K562 (cell line): ENCODE results near the gene RAP1GDS1. TPM values are rescaled to one million over a fixed set of nuclear protein-coding genes. Genes with fewer than 3 reads are reported as not detected.

ENCODE experiments used
- ATAC-seq: fragments of 200-7000 bp; cut with Tn5 transposase; 3 replicates; pipeline ENCODE4 v1.9.1; 2020; ENCODE audit warnings: moderate library complexity
- BruUV-seq: library from RNA; stranded (reverse); fragments of 400-500 nt; replicated peaks from 2 replicates; lab custom pipeline; 2021; lab: Mats Ljungman, UMichigan
- CTCF ChIA-PET: fragments of 300-600 bp; formaldehyde crosslinking; extraction: SDS; loops from one replicate; lab custom pipeline; 2021; ENCODE audit warnings: low intra/inter-chr PET ratio; lab: Yijun Ruan, JAX
- POLR2A ChIA-PET: fragments of 300-600, 350-650 bp; sonication (Branson Sonifier 250); formaldehyde crosslinking; extraction: SDS; loops from one replicate; lab custom pipeline; 2021; ENCODE audit warnings: antibody characterized with exemption, inconsistent platforms; lab: Yijun Ruan, JAX
- DNase-seq, 4 experiments: peaks; one replicate each; pipeline versions ENCODE4 v3.0.0 to v3.0.0-alpha.2; 2011 to 2018; ENCODE audit warnings: low spot score in 3 of 4, mixed read lengths in 3 of 4; ENCODE audit errors: extremely low read depth in 1 of 4
- FAIRE-seq: peaks from 2 replicates; lab custom pipeline; 2011; peaks lifted over from hg19 to GRCh38; lab: Jason Lieb, UNC
- H2AFZ ChIP-seq: 2 replicates; pipeline ENCODE4 v1.6.0; 2011; ENCODE audit warnings: low read depth, low read length, control low read depth, inconsistent platforms
- H3K27ac ChIP-seq: fragments of 200-600 bp; 3 replicates; pipeline ENCODE4 v1.8.0; 2011; ENCODE audit warnings: low read depth, mild to moderate bottlenecking, control low read depth, inconsistent platforms, low read length, moderate library complexity, mixed read lengths; ENCODE audit errors: extremely low read depth
- H3K27me3 ChIP-seq, 2 experiments: fragments of 300-600 bp in 1 of 2; 2 replicates in 1 of 2; 3 replicates in 1 of 2; pipeline versions ENCODE4 v1.6.0 to v1.8.0; 2011; ENCODE audit warnings: inconsistent platforms in 2 of 2, low read length in 2 of 2, mild to moderate bottlenecking in 1 of 2, mixed read lengths in 1 of 2, moderate library complexity in 1 of 2; ENCODE audit not compliant: control insufficient read depth in 2 of 2, insufficient read depth in 2 of 2
- H3K36me3 ChIP-seq: fragments of 300-600 bp; 3 replicates; pipeline ENCODE4 v1.8.0; 2011; ENCODE audit warnings: mild to moderate bottlenecking, low read length, inconsistent platforms; ENCODE audit not compliant: control insufficient read depth, insufficient read depth
- H3K4me1 ChIP-seq, 2 experiments: fragments of 200-600 bp in 1 of 2; replicated peaks in 1 of 2; 2 replicates in 1 of 2; 3 replicates in 1 of 2; pipeline versions ENCODE4 v1.5.1 to v1.8.0; 2011; ENCODE audit warnings: inconsistent platforms in 2 of 2, low read length in 2 of 2, mild to moderate bottlenecking in 1 of 2, mixed read lengths in 1 of 2, moderate library complexity in 1 of 2; ENCODE audit not compliant: control insufficient read depth in 2 of 2, insufficient read depth in 2 of 2
- H3K4me2 ChIP-seq: 2 replicates; pipeline ENCODE4 v1.6.1; 2011; ENCODE audit warnings: low read length, control low read depth, inconsistent platforms, mixed read lengths; ENCODE audit not compliant: insufficient read depth
- H3K4me3 ChIP-seq: fragments of 200-600 bp; sonication (generic), shearing (Covaris generic); 2 replicates; pipeline ENCODE4 v1.5.1; 2016; ENCODE audit warnings: control low read depth, inconsistent platforms
- H3K79me2 ChIP-seq: fragments of 200-600 bp; 3 replicates; pipeline ENCODE4 v1.8.0; 2011; ENCODE audit warnings: low read length, inconsistent platforms; ENCODE audit not compliant: control insufficient read depth, insufficient read depth
- H3K9ac ChIP-seq, 2 experiments: 2 replicates each; pipeline versions ENCODE4 v1.6.0 to v1.6.1; 2011; ENCODE audit warnings: low read depth in 2 of 2, low read length in 2 of 2, control low read depth in 1 of 2, inconsistent platforms in 1 of 2, mild to moderate bottlenecking in 1 of 2, mixed read lengths in 1 of 2; ENCODE audit not compliant: insufficient read depth in 1 of 2
- H3K9me1 ChIP-seq: one replicate; pipeline ENCODE4 v1.6.0; 2011; ENCODE audit warnings: inconsistent platforms, mild to moderate bottlenecking, low read length, moderate library complexity; ENCODE audit not compliant: control insufficient read depth, insufficient read depth
- H3K9me3 ChIP-seq: replicated peaks from 2 replicates; pipeline ENCODE4 v1.5.1; 2011; ENCODE audit warnings: low read depth, low read length, inconsistent platforms; ENCODE audit not compliant: control insufficient read depth, insufficient read depth
- H4K20me1 ChIP-seq: replicated peaks from 2 replicates; pipeline ENCODE4 v1.6.1; 2011; ENCODE audit warnings: low read length, inconsistent platforms, mixed read lengths; ENCODE audit not compliant: control insufficient read depth, insufficient read depth
- BHLHE40 ChIP-seq: IDR thresholded peaks from 2 replicates; pipeline ENCODE4 v1.6.1; 2011; ENCODE audit warnings: low read length, improper control_type of control experiment
- CBFA2T2 ChIP-seq: fragments of 450-650 bp; conservative IDR thresholded peaks from 2 replicates; pipeline ENCODE4 v1.6.1; 2017; ENCODE audit warnings: mild to moderate bottlenecking
- CCNT2 ChIP-seq: IDR thresholded peaks from 2 replicates; pipeline ENCODE4 v1.6.1; 2011; ENCODE audit warnings: borderline replicate concordance, low read depth, mild to moderate bottlenecking, moderate library complexity, mixed read lengths, low read length; ENCODE audit not compliant: insufficient read length; ENCODE audit errors: extremely low read depth
- EWSR1 ChIP-seq: fragments of 450-650 bp; IDR thresholded peaks from 2 replicates; pipeline ENCODE4 v1.6.1; 2018; ENCODE audit warnings: borderline replicate concordance, mild to moderate bottlenecking, low read depth, moderate library complexity; ENCODE audit not compliant: partially characterized antibody
- GABPA ChIP-seq: fragments of 200-800 bp; sonication (Bioruptor generic); conservative IDR thresholded peaks from 2 replicates; pipeline ENCODE4 v1.6.1; 2016; ENCODE audit warnings: low read depth, missing genetic modification characterization, missing compliant biosample characterization
- HOXB6 ChIP-seq: fragments of 250-450 bp; sonication (Bioruptor Pico); IDR thresholded peaks from 2 replicates; pipeline ENCODE4 v1.5.1; 2022; ENCODE audit warnings: mild to moderate bottlenecking, borderline replicate concordance
- JUNB ChIP-seq: fragments of 450-650 bp; formaldehyde crosslinking; conservative IDR thresholded peaks from 2 replicates; pipeline ENCODE4 v1.4.0; 2020; ENCODE audit warnings: mild to moderate bottlenecking
- LEF1 ChIP-seq: fragments of 450-650 bp; IDR thresholded peaks from 2 replicates; pipeline ENCODE4 v1.6.1; 2016; ENCODE audit warnings: mild to moderate bottlenecking
- MCM5 ChIP-seq: fragments of 450-650 bp; IDR thresholded peaks from 2 replicates; pipeline ENCODE4 v1.6.1; 2016; ENCODE audit warnings: low read depth
- NRF1 ChIP-seq, 2 experiments: fragments of 450-650 bp; IDR thresholded peaks in 1 of 2; conservative IDR thresholded peaks in 1 of 2; 2 replicates each; pipeline ENCODE4 v1.6.1; 2014; ENCODE audit warnings: mild to moderate bottlenecking in 2 of 2
- SMARCB1 ChIP-seq: IDR thresholded peaks from 2 replicates; pipeline ENCODE4 v1.6.1; 2011; ENCODE audit warnings: improper control_type of control experiment, low read depth; ENCODE audit not compliant: insufficient read length
- XRCC3 ChIP-seq: fragments of 450-650 bp; IDR thresholded peaks from 2 replicates; pipeline ENCODE4 v1.6.1; 2017; ENCODE audit warnings: mild to moderate bottlenecking, moderate library complexity
- ZFPM2 ChIP-seq: fragments of 250-450 bp; sonication (Bioruptor Pico); IDR thresholded peaks from 2 replicates; pipeline ENCODE4 v1.5.1; 2022; ENCODE audit warnings: mild to moderate bottlenecking
- ZNF274 ChIP-seq: IDR thresholded peaks from 2 replicates; pipeline ENCODE4 v1.6.1; 2011; ENCODE audit warnings: low read depth, mild to moderate bottlenecking, low read length, moderate library complexity, borderline replicate concordance
- ZNF3 ChIP-seq: fragments of 250-450 bp; sonication (Bioruptor Pico); IDR thresholded peaks from 2 replicates; pipeline ENCODE4 v1.5.0; 2021; ENCODE audit warnings: mild to moderate bottlenecking, moderate library complexity
- WGBS: fragments of 100-300 bp; shearing (Covaris generic); methylation state at CpG from one replicate; pipeline ENCODE4 v1.1.6; 2016; ENCODE audit warnings: low coverage, mixed read lengths; ENCODE audit not compliant: insufficient coverage; ENCODE audit errors: missing lambda C conversion rate; 5-methylcytosine and 5-hydroxymethylcytosine counted together
- in situ Hi-C: fragments of 300-500 bp; cut with MboI; formaldehyde crosslinking; loops from 4 replicates; pipeline ENCODE4 v1.15.0; 2018; ENCODE audit warnings: inconsistent platforms, mixed read lengths
- intact Hi-C: fragments of 100-400 bp; cut with micrococcal nuclease; formaldehyde crosslinking; loops from 2 replicates; pipeline ENCODE4 v1.14.2; 2022
- polyA plus RNA-seq, 8 experiments: library from polyadenylated mRNA; depleted of rRNA in 4 of 8; stranded (reverse) in 5 of 8; unstranded in 3 of 8; fragments of >200 nt; fragmentation: Nextera tagmentation in 2 of 8; fragmentation: Illumina TruSeq in 1 of 8; extraction: Ambion mirVana in 2 of 8; extraction: Trizol in 1 of 8; gene quantifications; 2 replicates each; pipeline versions ENCODE4 v1.2.1 to v1.2.3, GENCODE V29; 2011 to 2014; ENCODE audit warnings: inconsistent platforms in 1 of 8, missing spikeins in 1 of 8
- total RNA-seq, 7 experiments: library from RNA; depleted of rRNA in 6 of 7; stranded (reverse); fragments of >200 nt in 6 of 7; fragmentation: Illumina TruSeq in 2 of 7; extraction: Trizol in 2 of 7; gene quantifications; 2 replicates each; pipeline versions ENCODE4 v1.2.1 to v1.2.3, GENCODE V29; 2011 to 2021; ENCODE audit warnings: low replicate concordance in 1 of 7
- TF ChIP-seq, protein P1 (sequence below): fragments of 250-450 bp; sonication (Bioruptor Pico); IDR thresholded peaks from 2 replicates; pipeline ENCODE4 v1.8.0; 2022; ENCODE audit warnings: moderate library complexity, mild to moderate bottlenecking, inconsistent platforms

RAP1GDS1 gene
- total and polyA plus RNA-seq, 9 of the 15 experiments (the other 6 are each of a cell fraction or from before 2014, with no cell fraction given): 27.2 to 55.6 (median 31.5) TPM

DNA sequence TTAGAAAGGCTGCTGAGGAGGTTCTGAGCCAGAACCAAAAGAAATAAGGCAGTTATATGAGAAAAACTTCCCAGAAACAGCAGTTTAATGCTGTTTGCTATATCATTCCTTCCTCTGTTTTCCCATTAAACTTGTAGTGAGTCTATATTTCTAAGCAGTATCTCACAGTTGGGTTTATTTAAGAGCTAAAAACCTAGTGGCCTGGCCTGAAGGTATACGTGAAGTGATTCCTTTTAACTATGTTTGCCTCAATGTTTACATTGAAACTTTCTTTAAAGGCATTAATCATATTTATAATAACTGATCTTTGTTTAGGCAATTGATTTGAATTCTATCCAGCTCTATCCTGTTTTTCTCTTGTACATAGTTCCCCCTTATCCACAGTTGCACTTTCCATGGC lies 19.1 kb upstream of the RAP1GDS1 start:
- DNase-seq (no peak), ATAC-seq (no peak), FAIRE-seq (no peak)
- Histone ChIP-seq H4K20me1 (no peaks in the 10 kb centered on the region), H3K79me2 (no peaks in the 10 kb centered on the region), H3K36me3 (no peaks in the 10 kb centered on the region), H3K27ac (no peak overlapping the region), H3K9me3 (no peaks in the 10 kb centered on the region), H3K27me3 (peaks cover 9 to 18% of the 10 kb centered on the region in 2 experiments), H3K9ac (no peak overlapping the region), H2AFZ (no peak overlapping the region), H3K4me3 (no peak overlapping the region), H3K9me1 (no peaks in the 10 kb centered on the region), H3K4me1 (no peaks in the 10 kb centered on the region), H3K4me2 (no peak overlapping the region)
- BruUV-seq: no TSS peak
- POLR2A ChIA-PET: no interaction called here
- WGBS: 0% methylated on average over 1 of the region's 1 CpG
- TF ChIP-seq BHLHE40: no peak
- TF ChIP-seq MCM5: no peak
- TF ChIP-seq ZFPM2 (CRISPR knock-in tag): no peak
- TF ChIP-seq, all 486 proteins: peak for 0
- intact Hi-C loops: no loop called here
- CTCF ChIA-PET: no interaction called here
- in situ Hi-C loops: no loop called here

GRCh38 chr4:98242538-98242937 lies 18.6 kb upstream of the RAP1GDS1 start:
- Histone ChIP-seq H3K9me3 (no peaks in the 10 kb centered on the region), H3K27me3 (peaks cover 9 to 18% of the 10 kb centered on the region in 2 experiments), H3K4me3 (no peak overlapping the region), H3K9ac (no peak overlapping the region), H2AFZ (no peak overlapping the region), H3K27ac (no peak overlapping the region), H3K4me2 (no peak overlapping the region), H3K4me1 (no peaks in the 10 kb centered on the region), H4K20me1 (no peaks in the 10 kb centered on the region), H3K9me1 (no peaks in the 10 kb centered on the region), H3K79me2 (no peaks in the 10 kb centered on the region), H3K36me3 (no peaks in the 10 kb centered on the region)
- WGBS: 0% methylated on average over 2 of the region's 2 CpGs
- no TSS peak for BruUV-seq
- intact Hi-C loops (no loop called here), in situ Hi-C loops (no loop called here)
- no peak for DNase-seq
- ATAC-seq: no peak
- FAIRE-seq: no peak
- POLR2A ChIA-PET: no interaction called here
- CTCF ChIA-PET: no interaction called here
- TF ChIP-seq SMARCB1: no peak
- TF ChIP-seq CCNT2: no peak
- no peak for TF ChIP-seq JUNB
- no peak for TF ChIP-seq ZNF274
- no peak for TF ChIP-seq MCM5
- TF ChIP-seq, protein P1, sequence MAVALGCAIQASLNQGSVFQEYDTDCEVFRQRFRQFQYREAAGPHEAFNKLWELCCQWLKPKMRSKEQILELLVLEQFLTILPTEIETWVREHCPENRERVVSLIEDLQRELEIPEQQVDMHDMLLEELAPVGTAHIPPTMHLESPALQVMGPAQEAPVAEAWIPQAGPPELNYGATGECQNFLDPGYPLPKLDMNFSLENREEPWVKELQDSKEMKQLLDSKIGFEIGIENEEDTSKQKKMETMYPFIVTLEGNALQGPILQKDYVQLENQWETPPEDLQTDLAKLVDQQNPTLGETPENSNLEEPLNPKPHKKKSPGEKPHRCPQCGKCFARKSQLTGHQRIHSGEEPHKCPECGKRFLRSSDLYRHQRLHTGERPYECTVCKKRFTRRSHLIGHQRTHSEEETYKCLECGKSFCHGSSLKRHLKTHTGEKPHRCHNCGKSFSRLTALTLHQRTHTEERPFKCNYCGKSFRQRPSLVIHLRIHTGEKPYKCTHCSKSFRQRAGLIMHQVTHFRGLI: no peak
- TF ChIP-seq EWSR1: no peak
- TF ChIP-seq ZNF3: no peak
- TF ChIP-seq HOXB6 (CRISPR knock-in tag): no peak
- TF ChIP-seq XRCC3: no peak
- no peak for TF ChIP-seq GABPA (tag)
- no peak for TF ChIP-seq CBFA2T2
- no peak for TF ChIP-seq LEF1
- TF ChIP-seq NRF1 (conservative IDR thresholded peaks at IDR 0.05 in 1 of 2, IDR thresholded peaks at IDR 0.05 in 1 of 2): no peak
